B cell (primary cell): ENCODE measurements around the gene IL13. TPM values are rescaled to one million over a fixed set of nuclear protein-coding genes. Genes with fewer than 3 reads are reported as not detected.

Experiments
- ATAC-seq: fragments of 200-7000 bp; cut with Tn5 transposase; one replicate; pipeline ENCODE4 v1.10.0; 2021; ENCODE audit warnings: low read depth, mild to moderate bottlenecking, moderate number of reproducible peaks, moderate library complexity
- CTCF ChIA-PET: fragments of 350-600 bp; sonication (Branson Sonifier 250); formaldehyde crosslinking; loops from one replicate; lab custom pipeline; 2021; ENCODE audit warnings: antibody characterized with exemption, inconsistent platforms; lab: Charles Lee
- POLR2A ChIA-PET: fragments of 350-600 bp; sonication (Branson Sonifier 250); formaldehyde crosslinking; loops from one replicate; lab custom pipeline; 2021; ENCODE audit warnings: antibody characterized with exemption; lab: Charles Lee
- DNase-seq: peaks from one replicate; pipeline ENCODE4 v3.0.0; 2013
- H2AFZ ChIP-seq: 2 replicates; pipeline ENCODE4 v1.6.1; 2012; ENCODE audit warnings: mild to moderate bottlenecking, low read depth, low read length; ENCODE audit not compliant: insufficient read depth, poor library complexity, severe bottlenecking
- H3K27ac ChIP-seq, 2 donors: 1 replicate in 1 of 2; 2 replicates in 1 of 2; pipeline ENCODE4 v1.5.1; 2012 to 2013; ENCODE audit warnings: low read length in 2 of 2, mild to moderate bottlenecking in 2 of 2, moderate library complexity in 1 of 2
- H3K27me3 ChIP-seq, 4 experiments: fragments of 200-600 bp in 1 of 4; sonication (generic) in 1 of 4; replicated peaks in 1 of 4; 1 replicate in 2 of 4; 2 replicates in 2 of 4; pipeline versions ENCODE4 v1.6.1 to v1.7.0; 2013 to 2016; ENCODE audit warnings: low read length in 3 of 4, mild to moderate bottlenecking in 2 of 4, mixed read lengths in 1 of 4, moderate library complexity in 1 of 4; ENCODE audit not compliant: insufficient read depth in 4 of 4, control insufficient read depth in 3 of 4; ENCODE audit errors: control extremely low read depth in 1 of 4
- H3K36me3 ChIP-seq, 2 experiments: replicated peaks in 1 of 2; 1 replicate in 1 of 2; 2 replicates in 1 of 2; pipeline versions ENCODE4 v1.6.1 to v1.7.1; 2013; ENCODE audit warnings: low read length in 1 of 2; ENCODE audit not compliant: insufficient read depth in 2 of 2, control insufficient read depth in 1 of 2; ENCODE audit errors: control extremely low read depth in 1 of 2, extremely low read depth in 1 of 2
- H3K4me1 ChIP-seq, 2 donors: fragments of 200-600 bp in 1 of 2; sonication (generic) in 1 of 2; 1 replicate in 1 of 2; 2 replicates in 1 of 2; pipeline versions ENCODE4 v1.5.1 to v1.6.1; 2013 to 2017; ENCODE audit warnings: low read length in 2 of 2; ENCODE audit not compliant: control insufficient read depth in 2 of 2, insufficient read depth in 2 of 2
- H3K4me2 ChIP-seq: replicated peaks from 2 replicates; pipeline ENCODE3; 2012; ENCODE audit warnings: mild to moderate bottlenecking, low read depth, low read length; ENCODE audit not compliant: poor library complexity, severe bottlenecking
- H3K4me3 ChIP-seq, 5 experiments: fragments of 200-600 bp in 1 of 5; sonication (generic) in 1 of 5; 1 replicate in 3 of 5; 2 replicates in 2 of 5; pipeline versions ENCODE4 v1.5.1 to v1.7.0; 2011 to 2016; ENCODE audit warnings: low read length in 4 of 5, mild to moderate bottlenecking in 4 of 5, low read depth in 2 of 5, control low read depth in 1 of 5, moderate library complexity in 1 of 5; ENCODE audit not compliant: insufficient read depth in 1 of 5; ENCODE audit errors: control extremely low read depth in 1 of 5, extremely low read depth in 1 of 5
- H3K79me2 ChIP-seq: fragments of 200-600 bp; sonication (generic); one replicate; pipeline ENCODE4 v1.6.0; 2016; ENCODE audit warnings: low read length; ENCODE audit not compliant: control insufficient read depth, insufficient read depth
- H3K9ac ChIP-seq: fragments of 200-600 bp; sonication (generic); 2 replicates; pipeline ENCODE4 v1.6.1; 2017; ENCODE audit warnings: mild to moderate bottlenecking, low read length, moderate library complexity
- H3K9me3 ChIP-seq, 3 donors: one replicate each; pipeline versions ENCODE4 v1.6.1 to v1.7.1; 2013; ENCODE audit warnings: low read length in 2 of 3; ENCODE audit not compliant: control insufficient read depth in 2 of 3, insufficient read depth in 1 of 3; ENCODE audit errors: control extremely low read depth in 1 of 3
- H4K20me1 ChIP-seq: 2 replicates; pipeline ENCODE4 v1.6.0; 2012; ENCODE audit warnings: mild to moderate bottlenecking, low read length; ENCODE audit not compliant: insufficient read depth, control insufficient read depth, poor library complexity, severe bottlenecking
- H3K27ac Mint-ChIP-seq: one replicate; pipeline ENCODE4 v1.8.0; 2021; ENCODE audit warnings: mixed read lengths
- H3K27me3 Mint-ChIP-seq: one replicate; pipeline ENCODE4 v1.8.0; 2021; ENCODE audit warnings: mixed read lengths
- H3K4me1 Mint-ChIP-seq: one replicate; pipeline ENCODE4 v1.8.0; 2021; ENCODE audit warnings: mixed read lengths
- H3K4me3 Mint-ChIP-seq: one replicate; pipeline ENCODE4 v1.8.0; 2021; ENCODE audit warnings: mixed read lengths
- H3K9me3 Mint-ChIP-seq: one replicate; pipeline ENCODE4 v1.8.0; 2022; ENCODE audit warnings: mixed read lengths; ENCODE audit not compliant: insufficient read depth
- CTCF ChIP-seq: fragments of 200-600 bp; IDR thresholded peaks from one replicate; pipeline ENCODE4 v1.8.0; 2022; ENCODE audit warnings: antibody characterized with exemption, mild to moderate bottlenecking
- EZH2 ChIP-seq: IDR thresholded peaks from 2 replicates; pipeline ENCODE4 v1.6.1; 2012; ENCODE audit warnings: borderline replicate concordance, low read depth, mild to moderate bottlenecking, moderate library complexity, low read length; ENCODE audit not compliant: insufficient read depth, poor library complexity, severe bottlenecking
- WGBS: methylation state at CpG from one replicate; pipeline ENCODE4 v1.1.5; 2013; ENCODE audit warnings: missing lambda C conversion rate; ENCODE audit not compliant: insufficient coverage; 5-methylcytosine and 5-hydroxymethylcytosine counted together
- intact Hi-C: fragments of 100-400 bp; cut with micrococcal nuclease; formaldehyde crosslinking; loops from one replicate; pipeline ENCODE4 v1.10.0; 2022
- polyA plus RNA-seq: library from polyadenylated mRNA; depleted of rRNA; stranded (reverse); fragments of >200 nt; gene quantifications from 2 replicates; pipeline ENCODE4 v1.2.3, GENCODE V29; 2012
- total RNA-seq, 2 donors: library from RNA; stranded (reverse); fragments of 120-200 nt in 1 of 2; gene quantifications; 1 replicate in 1 of 2; 2 replicates in 1 of 2; pipeline versions ENCODE4 v1.2.3 to v1.2.4, GENCODE V29; 2013 to 2022

Gene IL13
- total and polyA plus RNA-seq, 2 donors (not counting 1 experiment from before 2014, with no cell fraction given), result 0.42 to 0.45 TPM

GRCh38 chr5:132651838-132652469, 6.0 kb upstream of the IL13 start:
- no peaks in the 10 kb centered on the region for H3K36me3 ChIP-seq
- WGBS, result 89% methylated on average over 2 of the region's 4 CpGs
- H3K79me2 ChIP-seq, result no peaks in the 10 kb centered on the region
- DNase-seq, result no peak
- no peak overlapping the region for H3K27ac Mint-ChIP-seq
- no peak overlapping the region for H3K27ac ChIP-seq
- H3K4me3 Mint-ChIP-seq, result no peak overlapping the region
- no peak for ATAC-seq
- peaks cover 9% of the 10 kb centered on the region for H3K9me3 Mint-ChIP-seq
- ChIA-PET CTCF (no interaction called here), POLR2A (no interaction called here)
- TF ChIP-seq EZH2, result no peak
- H4K20me1 ChIP-seq, result no peaks in the 10 kb centered on the region
- H3K27me3 ChIP-seq, result peaks cover 0 to 21% (median 12%) of the 10 kb centered on the region in 4 experiments
- H3K27me3 Mint-ChIP-seq, result peaks cover 28% of the 10 kb centered on the region
- peaks cover 8% of the 10 kb centered on the region for H3K4me1 Mint-ChIP-seq
- H3K4me2 ChIP-seq, result no peak overlapping the region
- H3K4me3 ChIP-seq, result no peak overlapping the region
- peaks cover 0 to 17% (median 16%) of the 10 kb centered on the region in 3 donors for H3K9me3 ChIP-seq
- peaks cover 11 to 15% of the 10 kb centered on the region in 2 donors for H3K4me1 ChIP-seq
- no peak overlapping the region for H2AFZ ChIP-seq
- intact Hi-C loops, result no loop called here
- H3K9ac ChIP-seq, result no peak overlapping the region

- Mint-ChIP-seq H3K27me3 (peaks cover 39% of the 10 kb centered on the region), H3K4me1 (peaks cover 8% of the 10 kb centered on the region), H3K4me3 (no peak overlapping the region), H3K9me3 (peaks cover 5% of the 10 kb centered on the region), H3K27ac (no peak overlapping the region)
- intact Hi-C loops, result no loop called here
- DNase-seq, result no peak
- no peaks in the 10 kb centered on the region for H4K20me1 ChIP-seq
- peaks cover 11 to 15% of the 10 kb centered on the region in 2 donors for H3K4me1 ChIP-seq
- peaks cover 0 to 16% (median 6%) of the 10 kb centered on the region in 3 donors for H3K9me3 ChIP-seq
- H3K4me3 ChIP-seq, result no peak overlapping the region
- H3K36me3 ChIP-seq, result no peaks in the 10 kb centered on the region
- no peak overlapping the region for H3K27ac ChIP-seq
- no peak for ATAC-seq
- peaks cover 0 to 33% (median 14%) of the 10 kb centered on the region in 4 experiments for H3K27me3 ChIP-seq
- POLR2A ChIA-PET, result no interaction called here
- CTCF ChIA-PET, result no interaction called here
- H3K4me2 ChIP-seq, result no peak overlapping the region
- 68% methylated on average over 5 of the region's 7 CpGs for WGBS
- H3K9ac ChIP-seq, result no peak overlapping the region
- TF ChIP-seq EZH2 (no peak), CTCF (no peak)
- H2AFZ ChIP-seq, result no peak overlapping the region
- H3K79me2 ChIP-seq, result no peaks in the 10 kb centered on the region
Measured at GRCh38 chr5:132653716-132654115, 4.3 kb upstream of the IL13 start.
